Measurements from ENCODE around the gene RASGRP3. TPM values are rescaled to one million over a fixed set of nuclear protein-coding genes. Genes with fewer than 3 reads are reported as not detected.

The RASGRP3 gene
- total RNA-seq, 1 donor: 0.72 TPM

DNA sequence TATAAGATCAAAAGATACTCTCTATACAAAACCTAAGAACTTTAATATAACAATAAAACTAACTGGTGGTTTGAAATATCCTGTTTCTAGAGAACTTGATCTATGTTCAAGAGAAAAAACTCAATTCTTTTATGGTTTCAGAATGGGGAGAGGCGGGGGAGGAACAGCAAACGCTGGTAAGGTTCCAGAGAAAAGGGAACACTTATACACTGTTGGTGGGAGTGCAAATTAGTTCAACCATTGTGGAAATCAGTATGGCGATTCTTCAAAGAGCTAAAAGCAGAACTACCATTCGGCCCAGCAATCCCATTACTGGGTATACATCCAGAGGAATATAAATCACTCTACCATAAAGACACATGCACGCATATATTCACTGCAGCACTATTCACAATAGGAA is 105.4 kb downstream of the RASGRP3 start:
- TF ChIP-seq, protein P1, sequence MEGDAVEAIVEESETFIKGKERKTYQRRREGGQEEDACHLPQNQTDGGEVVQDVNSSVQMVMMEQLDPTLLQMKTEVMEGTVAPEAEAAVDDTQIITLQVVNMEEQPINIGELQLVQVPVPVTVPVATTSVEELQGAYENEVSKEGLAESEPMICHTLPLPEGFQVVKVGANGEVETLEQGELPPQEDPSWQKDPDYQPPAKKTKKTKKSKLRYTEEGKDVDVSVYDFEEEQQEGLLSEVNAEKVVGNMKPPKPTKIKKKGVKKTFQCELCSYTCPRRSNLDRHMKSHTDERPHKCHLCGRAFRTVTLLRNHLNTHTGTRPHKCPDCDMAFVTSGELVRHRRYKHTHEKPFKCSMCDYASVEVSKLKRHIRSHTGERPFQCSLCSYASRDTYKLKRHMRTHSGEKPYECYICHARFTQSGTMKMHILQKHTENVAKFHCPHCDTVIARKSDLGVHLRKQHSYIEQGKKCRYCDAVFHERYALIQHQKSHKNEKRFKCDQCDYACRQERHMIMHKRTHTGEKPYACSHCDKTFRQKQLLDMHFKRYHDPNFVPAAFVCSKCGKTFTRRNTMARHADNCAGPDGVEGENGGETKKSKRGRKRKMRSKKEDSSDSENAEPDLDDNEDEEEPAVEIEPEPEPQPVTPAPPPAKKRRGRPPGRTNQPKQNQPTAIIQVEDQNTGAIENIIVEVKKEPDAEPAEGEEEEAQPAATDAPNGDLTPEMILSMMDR (IDR thresholded peaks at IDR 0.05; ENCODE audit: extremely low read depth, low read depth, low read length): no peak
- H3K9me3 ChIP-seq (ENCODE audit: low read depth, low read length): no peaks in the 10 kb centered on the region
- no peak overlapping the region for H2AFZ ChIP-seq (ENCODE audit: low read length)
- H4K20me1 ChIP-seq (ENCODE audit: insufficient read depth, low read length): no peaks in the 10 kb centered on the region
- no peak overlapping the region for H3K27ac ChIP-seq (ENCODE audit: low read depth, low read length)
- peaks cover 40% of the 10 kb centered on the region for H3K36me3 ChIP-seq (ENCODE audit: insufficient read depth, low read length)
- H3K79me2 ChIP-seq (ENCODE audit: insufficient read depth, low read length): peaks cover 3% of the 10 kb centered on the region
- H3K4me3 ChIP-seq (ENCODE audit: insufficient read depth, low read length): no peak overlapping the region
- H3K4me2 ChIP-seq (ENCODE audit: insufficient read depth, low read length): no peak overlapping the region
- H3K4me1 ChIP-seq (ENCODE audit: insufficient read depth, low read length): no peaks in the 10 kb centered on the region
- DNase-seq (ENCODE audit: insufficient read length, low spot score, missing footprints): no peak
- no peaks in the 10 kb centered on the region for H3K27me3 ChIP-seq (ENCODE audit: insufficient read depth, low read length)

DNA sequence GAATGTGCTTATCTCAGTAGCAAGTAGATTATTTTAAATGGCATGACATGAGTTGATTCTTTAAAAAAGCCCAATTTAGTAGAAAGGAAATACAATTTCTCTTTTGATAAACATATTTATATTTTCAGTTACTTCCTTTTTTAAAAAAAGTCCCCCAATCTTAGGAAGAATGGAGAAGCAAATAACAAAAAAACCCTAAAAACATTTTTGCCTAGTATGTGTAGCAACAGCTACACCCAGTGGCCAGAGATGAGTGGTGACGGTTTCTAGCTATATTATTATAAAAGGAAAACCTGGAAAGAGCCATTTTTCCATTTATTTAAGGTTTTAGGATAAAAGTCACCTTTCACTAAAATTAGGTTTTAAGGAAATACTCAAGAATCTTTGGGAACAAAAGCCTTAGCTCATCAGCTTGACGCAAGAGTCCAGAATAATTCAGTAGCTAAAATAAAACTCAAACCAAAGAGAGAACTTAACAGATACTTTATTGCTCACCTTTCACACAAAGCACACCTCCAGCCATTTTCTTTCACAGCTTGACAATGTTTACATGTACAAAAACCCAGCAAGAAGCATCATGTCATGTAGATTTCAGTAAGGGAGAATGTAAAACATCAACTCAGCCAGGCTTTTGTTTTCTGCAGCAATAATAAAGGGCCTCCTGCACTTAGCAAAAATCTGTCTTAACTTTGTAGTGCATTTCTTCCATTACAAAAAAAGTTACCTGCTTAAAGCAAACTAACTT is 106.9 kb downstream of the RASGRP3 start:
- H3K4me1 ChIP-seq (ENCODE audit: insufficient read depth, low read length): no peaks in the 10 kb centered on the region
- TF ChIP-seq, protein P1 (IDR thresholded peaks at IDR 0.05; ENCODE audit: extremely low read depth, low read depth, low read length): peak; percentile 85
- H3K4me2 ChIP-seq (ENCODE audit: insufficient read depth, low read length): no peak overlapping the region
- H3K79me2 ChIP-seq (ENCODE audit: insufficient read depth, low read length): peaks cover 6% of the 10 kb centered on the region
- peaks cover 50% of the 10 kb centered on the region for H3K36me3 ChIP-seq (ENCODE audit: insufficient read depth, low read length)
- no peaks in the 10 kb centered on the region for H4K20me1 ChIP-seq (ENCODE audit: insufficient read depth, low read length)
- no peak for DNase-seq (ENCODE audit: insufficient read length, low spot score, missing footprints)
- no peaks in the 10 kb centered on the region for H3K9me3 ChIP-seq (ENCODE audit: low read depth, low read length)
- H3K27ac ChIP-seq (ENCODE audit: low read depth, low read length): no peak overlapping the region
- no peak overlapping the region for H2AFZ ChIP-seq (ENCODE audit: low read length)
- no peaks in the 10 kb centered on the region for H3K27me3 ChIP-seq (ENCODE audit: insufficient read depth, low read length)
- no peak overlapping the region for H3K4me3 ChIP-seq (ENCODE audit: insufficient read depth, low read length)

DNA sequence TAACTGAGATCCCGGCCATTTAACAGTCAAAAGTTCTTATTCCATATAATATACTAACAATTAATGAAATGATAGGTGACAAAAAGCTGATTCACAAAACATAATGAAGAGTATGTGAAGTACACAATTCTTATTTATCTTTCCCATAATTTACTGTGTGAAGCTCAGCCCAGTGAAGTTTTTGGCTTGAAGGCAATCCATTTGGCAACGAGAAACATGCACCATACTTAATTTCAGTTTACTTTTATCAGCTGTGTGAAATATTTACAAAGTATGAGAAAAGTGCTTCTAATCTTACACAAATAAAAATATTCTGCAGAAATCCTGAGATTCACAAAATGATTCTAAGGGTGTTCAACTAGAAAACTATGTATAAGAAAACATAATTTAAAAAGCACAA is 110.3 kb downstream of the RASGRP3 start:
- no peak overlapping the region for H3K4me2 ChIP-seq (ENCODE audit: insufficient read depth, low read length)
- peaks cover 7% of the 10 kb centered on the region for H3K4me1 ChIP-seq (ENCODE audit: insufficient read depth, low read length)
- no peak overlapping the region for H3K27ac ChIP-seq (ENCODE audit: low read depth, low read length)
- H3K27me3 ChIP-seq (ENCODE audit: insufficient read depth, low read length): no peaks in the 10 kb centered on the region
- H3K36me3 ChIP-seq (ENCODE audit: insufficient read depth, low read length): peaks cover 67% of the 10 kb centered on the region
- no peaks in the 10 kb centered on the region for H3K9me3 ChIP-seq (ENCODE audit: low read depth, low read length)
- H4K20me1 ChIP-seq (ENCODE audit: insufficient read depth, low read length): peaks cover 9% of the 10 kb centered on the region
- H2AFZ ChIP-seq (ENCODE audit: low read length): no peak overlapping the region
- no peak overlapping the region for H3K4me3 ChIP-seq (ENCODE audit: insufficient read depth, low read length)
- DNase-seq (ENCODE audit: insufficient read length, low spot score, missing footprints): no peak
- peaks cover 32% of the 10 kb centered on the region for H3K79me2 ChIP-seq (ENCODE audit: insufficient read depth, low read length)
- TF ChIP-seq, protein P1 (IDR thresholded peaks at IDR 0.05; ENCODE audit: extremely low read depth, low read depth, low read length): no peak

DNA sequence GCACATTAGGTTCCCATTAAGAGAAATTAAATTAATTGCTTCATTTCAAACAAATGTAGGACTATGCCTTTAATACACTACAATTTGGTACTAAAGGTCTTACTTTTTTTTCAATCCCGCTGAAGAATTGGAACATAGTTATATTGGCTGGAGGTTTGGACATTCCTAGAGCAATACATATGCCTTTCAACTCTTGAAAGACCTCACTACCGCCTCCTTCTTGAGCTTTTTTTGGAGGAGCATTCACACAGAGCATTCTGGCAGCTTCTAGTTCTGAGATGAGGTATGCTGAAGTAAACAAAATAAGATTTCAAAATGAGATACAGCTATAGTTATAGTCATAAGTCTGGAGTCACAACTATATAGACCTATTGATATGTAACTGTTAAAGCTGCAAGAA is 111.8 kb downstream of the RASGRP3 start:
- DNase-seq (ENCODE audit: insufficient read length, low spot score, missing footprints): no peak
- Histone ChIP-seq H3K36me3 (ENCODE audit: insufficient read depth, low read length) (peaks cover 78% of the 10 kb centered on the region), H2AFZ (ENCODE audit: low read length) (no peak overlapping the region), H3K9me3 (ENCODE audit: low read depth, low read length) (no peaks in the 10 kb centered on the region), H3K79me2 (ENCODE audit: insufficient read depth, low read length) (peaks cover 41% of the 10 kb centered on the region), H4K20me1 (ENCODE audit: insufficient read depth, low read length) (peaks cover 9% of the 10 kb centered on the region), H3K4me2 (ENCODE audit: insufficient read depth, low read length) (no peak overlapping the region), H3K27ac (ENCODE audit: low read depth, low read length) (no peak overlapping the region), H3K27me3 (ENCODE audit: insufficient read depth, low read length) (no peaks in the 10 kb centered on the region), H3K4me1 (ENCODE audit: insufficient read depth, low read length) (peaks cover 7% of the 10 kb centered on the region), H3K4me3 (ENCODE audit: insufficient read depth, low read length) (no peak overlapping the region)
- TF ChIP-seq, protein P1 (IDR thresholded peaks at IDR 0.05; ENCODE audit: extremely low read depth, low read depth, low read length): no peak
